HG03095 (cell line): ENCODE measurements around the gene ACOT6.
"Not testable (repeated sequence)": the region's sequence is repeated elsewhere in the genome, so short reads cannot be mapped to it uniquely, and the experiment has no call there.

ENCODE experiments used
- ATAC-seq: cut with Tn5 transposase; IDR thresholded peaks from one replicate; pipeline ENCODE4 v1.9.1; 2021; ENCODE audit warnings: moderate library complexity; ENCODE audit not compliant: unreplicated experiment

The ACOT6 gene

GRCh38 chr14:73594491-73594890 is 17.8 kb upstream of the ACOT6 start:
- no peak for ATAC-seq

GRCh38 chr14:73599499-73599898 is 12.8 kb upstream of the ACOT6 start:
- ATAC-seq = no peak

GRCh38 chr14:73602994-73603393 is 9.3 kb upstream of the ACOT6 start:
- ATAC-seq = no peak

GRCh38 chr14:73606271-73606670 is 6.0 kb upstream of the ACOT6 start:
- ATAC-seq = no peak

- no peak for ATAC-seq
Measured at GRCh38 chr14:73607241-73607640, 5.1 kb upstream of the ACOT6 start.

- ATAC-seq = no peak
Measured at GRCh38 chr14:73610687-73611086, 1.6 kb upstream of the ACOT6 start.

- no peak for ATAC-seq
Measured at GRCh38 chr14:73613046-73613383, 698 bp downstream of the ACOT6 start.

GRCh38 chr14:73613419-73613963 is 1.2 kb downstream of the ACOT6 start:
- no peak for ATAC-seq

- ATAC-seq = no peak
Measured at GRCh38 chr14:73616831-73617230, 4.5 kb downstream of the ACOT6 start.

GRCh38 chr14:73619524-73619923 is 7.2 kb downstream of the ACOT6 start:
- ATAC-seq = no peak

GRCh38 chr14:73620268-73620667 is 8.0 kb downstream of the ACOT6 start:
- ATAC-seq = no peak

GRCh38 chr14:73623504-73624054 is 11.3 kb downstream of the ACOT6 start:
- ATAC-seq = no peak

GRCh38 chr14:73625706-73626105 is 13.4 kb downstream of the ACOT6 start:
- no peak for ATAC-seq

- no peak for ATAC-seq
Measured at GRCh38 chr14:73627151-73627558, 14.8 kb downstream of the ACOT6 start.

GRCh38 chr14:73630009-73630780 is 17.9 kb downstream of the ACOT6 start:
- no peak for ATAC-seq

- no peak for ATAC-seq
Measured at GRCh38 chr14:73633116-73634010, 21.0 kb downstream of the ACOT6 start.

GRCh38 chr14:73634011-73634833 is 21.9 kb downstream of the ACOT6 start:
- ATAC-seq = no peak

- ATAC-seq = not testable (repeated sequence)
Measured at GRCh38 chr14:73636355-73636754, 24.0 kb downstream of the ACOT6 start.

- ATAC-seq = no peak
Measured at GRCh38 chr14:73637830-73638229, 25.5 kb downstream of the ACOT6 start.

GRCh38 chr14:73640796-73641365 is 28.6 kb downstream of the ACOT6 start:
- ATAC-seq = no peak
